NCI-H146 (cell line): Measurements from ENCODE around the gene ANKRD24.
"Not testable (repeated sequence)": the region's sequence is repeated elsewhere in the genome, so short reads cannot be mapped to it uniquely, and the experiment has no call there.

ENCODE experiments used
- DNase-seq: peaks from one replicate; lab custom pipeline; 2025; lab: John Stamatoyannopoulos, UW

Gene ANKRD24

DNA sequence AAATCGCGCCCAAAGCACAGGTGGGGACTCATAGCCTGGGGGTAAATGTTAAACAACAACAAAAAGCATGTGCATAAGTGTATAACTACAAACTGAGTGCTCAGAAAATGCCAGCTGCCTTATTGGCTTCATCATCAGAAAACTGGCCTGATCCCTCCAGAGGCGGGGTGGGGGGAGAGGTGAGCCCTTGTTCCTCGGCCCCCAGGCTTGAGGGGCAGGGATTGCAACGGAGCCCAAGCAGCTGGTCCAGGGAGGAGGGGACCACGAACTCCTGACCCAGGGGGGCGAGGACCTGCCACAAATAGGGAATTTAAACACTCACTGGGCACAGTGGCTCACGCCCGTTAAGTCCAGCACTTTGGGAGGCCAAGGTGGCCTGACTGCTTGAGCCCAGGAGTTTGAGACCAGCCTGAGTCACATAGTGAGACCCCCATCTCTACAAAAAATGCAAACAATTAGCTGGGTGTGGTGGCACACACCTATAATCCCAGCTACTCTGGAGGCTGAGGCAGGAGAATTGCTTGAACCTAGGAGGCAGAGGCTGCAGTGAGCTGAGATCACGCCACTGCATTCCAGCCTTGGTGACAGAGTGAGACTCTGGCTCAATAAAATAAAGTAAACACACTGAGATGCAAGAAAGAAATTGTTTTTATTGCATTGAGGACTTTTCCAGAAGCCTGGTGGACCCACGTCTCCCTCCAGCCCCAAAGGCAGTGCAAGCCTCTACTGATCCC lies 8.8 kb upstream of the ANKRD24 start:
- DNase-seq, result no peak

DNA sequence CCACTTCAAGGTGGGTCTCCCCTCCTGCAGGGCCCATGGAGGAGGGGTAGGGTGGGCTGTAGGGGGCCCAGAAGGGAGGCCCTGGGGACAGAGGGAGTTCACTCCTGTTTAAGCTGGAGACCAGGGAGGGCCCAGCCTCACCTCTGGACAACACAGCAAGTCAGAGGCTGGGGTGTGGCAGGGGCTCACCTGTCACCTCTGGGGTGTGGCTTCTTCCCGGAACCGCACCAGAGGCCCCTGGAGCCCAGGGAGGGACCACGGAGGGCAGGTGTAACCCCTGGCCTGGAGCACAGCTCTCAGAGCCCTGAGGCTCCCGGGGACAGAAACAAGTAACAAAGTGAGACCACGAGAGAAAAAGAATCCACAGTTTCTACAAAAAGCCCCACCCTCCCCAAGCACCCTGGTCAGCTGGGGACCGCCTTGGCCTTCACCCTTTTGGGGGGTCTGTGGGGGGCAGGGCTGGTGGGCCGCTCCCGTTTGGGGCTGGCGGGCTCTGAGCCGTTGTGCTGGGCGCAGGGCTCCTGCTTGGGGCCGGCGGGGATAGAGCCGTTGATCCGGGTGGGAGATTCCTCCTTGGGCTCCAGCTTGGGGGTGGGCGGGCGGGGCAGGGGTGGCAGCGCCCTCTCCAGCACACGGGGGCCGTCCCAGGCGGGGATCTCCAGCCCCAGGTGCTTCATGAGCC lies 8.1 kb upstream of the ANKRD24 start:
- no peak for DNase-seq

DNA sequence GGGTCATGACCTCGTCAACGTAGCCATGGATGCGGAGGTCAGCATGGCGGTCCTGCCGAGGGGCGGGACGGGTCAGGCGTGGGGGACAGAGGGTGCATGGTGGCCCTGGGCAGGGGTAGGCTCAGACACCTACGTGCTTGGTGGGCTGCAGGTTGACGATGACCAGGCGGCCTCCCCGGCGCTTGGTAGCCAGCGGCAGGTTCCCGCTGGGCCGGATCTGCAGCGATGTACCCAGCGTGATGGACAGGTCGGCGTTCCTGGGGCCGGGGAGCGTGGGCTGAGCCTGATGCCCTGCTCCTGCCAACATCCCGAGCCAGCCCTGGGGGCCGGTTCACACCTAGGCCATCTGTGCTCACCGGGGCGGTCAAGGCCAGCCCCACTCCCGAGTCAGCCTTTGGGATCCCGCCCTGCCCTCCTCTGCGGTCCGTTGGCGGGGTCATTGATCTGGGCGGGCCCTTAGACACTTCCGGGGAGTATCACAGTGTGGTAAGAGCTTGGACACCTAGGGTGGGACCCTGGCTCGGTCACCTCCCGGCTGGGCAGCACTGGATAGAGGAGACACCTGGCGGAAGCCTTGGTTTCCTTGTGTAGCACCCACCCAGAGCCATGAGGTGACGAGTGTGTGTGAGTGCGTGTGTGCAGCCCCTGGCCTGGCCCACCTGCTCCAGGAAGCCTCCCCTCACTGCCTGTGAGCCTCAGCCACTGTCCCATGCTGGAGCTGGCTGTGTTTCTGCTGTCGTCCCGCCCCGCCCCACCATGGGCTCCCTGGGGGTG lies 7.4 kb upstream of the ANKRD24 start:
- no peak for DNase-seq

DNA sequence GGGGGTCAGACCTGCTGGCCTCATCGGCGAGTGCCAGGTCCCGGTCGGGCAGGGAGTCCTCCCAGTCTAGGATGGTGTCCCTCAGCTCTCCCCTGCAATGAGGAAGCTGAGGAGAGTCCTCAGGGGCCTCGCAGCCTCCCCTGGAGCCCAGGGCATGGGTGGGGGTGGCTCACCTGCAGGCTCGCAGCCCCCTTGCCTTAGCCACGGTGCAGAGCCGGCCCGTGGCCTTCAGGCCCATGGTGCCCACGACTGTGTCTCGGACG lies 6.9 kb upstream of the ANKRD24 start:
- no peak for DNase-seq

DNA sequence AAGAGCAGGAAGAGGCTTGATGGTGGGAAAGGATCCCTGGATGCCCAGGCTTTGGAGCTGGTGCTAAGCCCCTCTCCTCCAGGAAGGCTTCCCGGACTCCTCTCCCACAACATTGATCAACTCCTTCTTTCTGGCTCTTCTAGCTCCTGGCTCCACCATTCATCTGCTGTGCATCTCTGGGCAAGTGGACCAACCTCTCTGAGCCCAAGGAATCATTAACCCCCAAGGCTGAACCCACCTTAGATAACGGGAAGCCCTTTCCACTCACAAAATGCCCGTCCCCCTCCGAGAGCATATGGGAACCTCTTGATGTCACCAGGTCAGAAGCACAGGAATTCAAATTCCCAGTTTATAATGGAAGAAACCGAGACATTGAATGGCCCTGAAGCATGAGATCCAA lies 5.3 kb upstream of the ANKRD24 start:
- DNase-seq, result no peak

DNA sequence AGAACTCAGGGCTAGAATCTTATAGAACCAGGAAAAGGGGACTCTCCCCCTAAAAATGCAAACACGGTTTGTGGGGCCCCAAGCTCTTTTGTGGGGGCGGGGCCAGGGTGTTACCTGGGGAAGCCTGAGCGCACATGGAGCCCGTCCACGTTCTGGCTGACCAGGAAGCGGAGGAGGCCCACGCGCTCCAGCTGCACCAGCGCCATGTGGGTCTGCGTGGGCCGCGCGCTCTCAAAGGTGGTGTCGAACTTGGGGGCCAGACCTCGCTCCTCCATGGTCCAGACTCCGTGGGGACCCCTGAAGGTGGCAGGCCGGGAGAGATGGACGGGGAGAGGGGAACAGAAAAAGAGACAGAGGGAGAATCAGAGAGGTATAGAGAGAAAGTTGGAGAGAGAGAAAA lies 3.5 kb upstream of the ANKRD24 start:
- no peak for DNase-seq

DNA sequence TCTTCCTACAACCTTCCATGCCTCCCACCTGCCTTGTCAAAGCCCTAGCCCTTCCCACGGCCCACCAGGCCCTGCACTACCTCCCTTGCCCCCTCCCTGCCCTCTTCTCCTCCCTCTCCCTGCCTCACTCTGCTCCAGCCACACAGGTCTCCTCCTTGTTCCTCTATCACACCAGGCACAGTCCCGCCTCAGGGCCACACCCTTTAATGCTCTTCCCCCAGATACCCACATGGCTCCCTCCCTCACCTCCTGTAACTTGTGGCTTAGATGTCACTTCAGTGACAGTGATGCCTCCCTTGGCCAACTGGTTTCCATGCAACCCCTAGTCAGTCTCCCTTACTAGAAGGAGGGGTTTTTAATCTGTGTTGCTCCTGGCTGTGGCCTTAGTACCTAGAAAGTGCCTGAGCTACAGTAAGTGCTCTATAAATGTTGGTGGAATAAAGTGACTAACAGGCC lies 1.4 kb upstream of the ANKRD24 start:
- DNase-seq, result no peak

DNA sequence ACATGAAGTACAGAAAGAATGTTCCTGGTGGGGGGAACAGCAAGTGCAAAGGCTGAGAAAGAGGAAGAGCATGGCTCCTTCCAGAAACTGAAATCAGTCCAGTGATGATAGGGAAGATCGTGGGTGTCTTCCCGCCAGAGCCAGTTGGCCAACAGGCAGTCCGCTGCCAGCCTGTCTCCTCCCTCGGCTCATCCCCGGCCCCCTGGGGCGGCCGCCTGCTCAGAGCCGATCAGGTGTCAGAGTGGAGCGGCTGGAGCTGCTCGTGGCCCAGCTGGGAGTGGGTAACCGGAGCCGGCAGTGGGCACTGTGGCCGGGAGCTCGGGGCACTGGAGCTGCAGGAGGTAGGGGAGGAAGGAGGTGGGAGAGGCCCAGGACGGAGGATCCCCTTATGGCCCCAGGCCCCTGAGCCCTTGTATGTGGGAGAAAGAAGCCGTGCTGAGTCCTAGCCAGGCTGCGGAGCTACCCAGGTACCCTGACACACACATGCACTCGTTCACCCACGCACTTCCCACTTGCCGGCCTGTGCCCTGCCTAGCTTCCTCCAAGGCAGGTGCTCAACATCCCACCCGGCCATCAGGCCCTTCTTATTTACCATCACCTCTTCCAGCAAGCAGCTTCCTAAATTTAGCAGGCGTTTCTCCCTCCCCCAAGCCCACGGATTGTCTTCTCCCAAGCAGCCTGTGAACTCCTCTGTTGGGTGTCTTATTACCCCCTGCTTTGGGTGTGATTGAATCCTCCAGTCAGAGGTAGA lies 1.7 kb downstream of the ANKRD24 start:
- peak; percentile 84 for DNase-seq

DNA sequence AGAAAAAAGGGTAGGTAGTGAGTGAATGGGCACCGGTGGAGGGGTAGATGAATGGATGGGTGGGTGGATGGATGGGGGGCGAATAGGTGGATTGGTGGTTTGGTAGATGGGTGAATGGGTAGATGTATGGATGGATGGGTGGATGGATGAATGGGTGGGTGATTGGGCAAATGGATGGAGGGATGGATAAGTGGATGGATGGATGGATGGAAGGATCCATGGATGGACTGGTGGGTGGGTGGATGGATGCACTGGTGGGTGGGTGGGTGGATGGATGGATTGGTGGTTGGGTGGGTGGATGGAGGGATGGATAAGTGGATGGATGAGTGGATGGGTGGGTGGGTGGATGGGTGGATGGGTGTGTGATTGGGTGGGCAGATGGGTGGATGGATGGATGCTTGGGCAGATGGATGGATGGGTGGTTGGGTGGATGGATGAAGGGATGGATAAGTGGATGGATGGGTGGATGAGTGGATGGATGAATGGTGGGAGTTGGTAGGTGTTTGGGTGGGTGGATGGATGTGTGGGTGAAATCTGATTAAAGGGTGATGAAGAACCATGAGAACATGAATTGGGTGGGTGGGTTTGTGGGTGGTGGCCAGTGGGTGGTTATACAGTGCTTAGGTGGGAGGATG lies 2.3 kb downstream of the ANKRD24 start:
- DNase-seq, result no peak

DNA sequence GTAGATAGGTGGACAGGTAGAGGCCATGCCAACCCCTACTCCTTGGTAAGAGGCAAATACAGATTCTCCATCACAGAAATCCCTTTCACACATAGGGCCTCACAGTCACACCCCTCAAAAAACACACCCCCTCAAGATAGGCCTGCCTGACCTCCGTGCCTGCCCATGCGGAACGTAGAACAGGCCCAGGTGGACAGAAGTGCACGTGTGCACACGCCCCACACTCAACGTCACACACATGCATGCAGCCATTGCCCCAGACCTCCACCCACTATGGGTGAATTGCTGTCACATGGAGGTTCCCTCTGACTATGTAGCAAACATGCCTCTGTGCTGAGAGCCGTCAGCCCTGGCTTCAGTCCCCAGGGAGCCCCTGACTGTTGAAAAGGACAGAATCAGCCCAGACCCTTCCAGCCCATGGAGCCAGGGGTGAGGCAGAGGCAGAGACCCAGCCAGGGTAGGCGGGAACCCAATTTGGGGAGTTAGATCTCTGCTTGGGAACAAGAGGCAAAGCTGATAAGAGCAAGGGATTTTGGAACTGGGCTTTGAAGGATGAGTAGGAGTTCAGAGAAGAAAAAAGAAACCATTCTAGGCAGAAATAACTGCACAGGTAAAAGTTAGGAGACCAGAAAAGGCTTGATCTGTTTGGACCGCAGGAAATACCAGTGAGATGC lies 3.1 kb downstream of the ANKRD24 start:
- no peak for DNase-seq

DNA sequence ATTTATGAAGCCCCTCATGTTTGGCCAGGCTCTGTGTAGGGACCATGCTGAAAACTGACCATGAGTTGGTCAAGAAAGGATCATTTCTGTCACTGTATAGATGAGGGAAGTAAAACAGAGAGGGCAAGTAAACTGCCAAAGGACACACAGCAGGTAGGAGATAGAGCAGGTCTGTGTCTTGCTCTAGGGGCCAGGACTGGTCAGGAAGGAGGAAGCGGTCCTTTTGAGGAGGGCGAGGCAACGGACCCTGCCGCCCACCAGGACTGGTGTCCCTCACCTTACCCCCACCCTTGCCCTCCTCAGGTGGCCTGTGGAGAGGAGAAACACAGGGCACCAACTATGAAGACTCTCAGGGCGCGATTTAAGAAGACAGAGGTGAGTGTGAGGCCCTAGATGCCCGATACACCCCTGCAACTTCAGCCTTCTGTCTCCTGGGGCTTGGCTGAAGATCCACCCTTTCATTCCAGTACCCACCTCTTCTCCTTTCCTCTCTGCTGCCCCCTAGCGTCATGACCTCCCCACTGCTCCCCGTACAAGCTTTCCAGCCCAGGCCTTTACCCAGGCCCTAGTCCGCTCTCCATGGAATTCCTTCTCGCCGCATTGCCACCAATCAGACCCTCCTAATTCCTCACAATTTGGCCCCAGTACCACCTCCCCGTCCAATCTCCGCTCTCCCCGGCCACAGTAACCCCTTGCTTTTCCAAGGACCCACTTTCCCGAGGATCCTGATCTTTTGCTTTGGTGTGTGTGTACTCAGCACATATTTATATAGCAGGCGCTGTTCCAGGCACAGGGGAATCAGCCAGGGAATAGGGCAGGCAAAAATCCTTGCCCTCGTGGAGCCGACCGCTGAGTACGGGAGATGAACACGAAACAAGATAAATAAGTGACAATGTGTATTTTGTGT lies 3.9 kb downstream of the ANKRD24 start:
- DNase-seq, result peak; percentile 40

DNA sequence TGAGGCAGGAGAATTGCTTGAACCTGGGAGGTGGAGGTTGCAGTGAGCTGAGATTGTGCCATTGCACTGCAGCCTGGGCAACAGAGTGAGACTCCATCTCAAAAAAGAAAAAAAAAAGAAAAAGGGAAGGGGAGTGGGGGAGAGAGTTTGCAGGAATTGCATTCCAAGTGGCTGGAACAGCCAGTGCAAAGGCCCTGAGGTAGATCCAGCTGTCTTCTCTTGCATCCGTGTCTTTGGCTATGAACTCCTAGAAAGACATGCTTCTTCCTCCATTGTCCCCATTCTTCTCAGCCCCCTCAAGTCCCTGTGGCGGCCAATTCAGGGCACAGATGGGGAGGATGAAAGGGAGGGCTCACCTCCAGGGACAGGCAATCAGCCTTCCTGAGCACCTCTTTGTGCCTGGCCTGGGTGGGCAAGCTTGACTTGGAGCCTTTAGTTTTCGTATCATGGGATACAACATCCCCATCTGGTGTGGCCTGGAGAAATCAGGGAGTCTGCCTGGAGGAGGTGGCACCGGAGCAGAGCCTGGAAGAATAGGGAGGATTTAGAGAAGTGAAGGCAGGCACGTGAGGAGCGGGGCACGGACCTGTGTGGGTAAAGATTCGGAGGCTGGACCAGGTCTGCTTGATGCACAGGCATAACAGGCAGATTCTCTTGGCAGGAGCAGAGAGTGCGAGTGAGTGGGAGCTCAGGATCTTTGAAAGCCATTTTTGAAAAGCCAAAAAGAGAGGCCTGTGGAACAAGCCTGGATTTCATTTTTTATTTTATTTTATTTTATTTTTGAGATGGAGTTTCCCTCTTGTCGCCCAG lies 5.0 kb downstream of the ANKRD24 start:
- DNase-seq, result no peak

DNA sequence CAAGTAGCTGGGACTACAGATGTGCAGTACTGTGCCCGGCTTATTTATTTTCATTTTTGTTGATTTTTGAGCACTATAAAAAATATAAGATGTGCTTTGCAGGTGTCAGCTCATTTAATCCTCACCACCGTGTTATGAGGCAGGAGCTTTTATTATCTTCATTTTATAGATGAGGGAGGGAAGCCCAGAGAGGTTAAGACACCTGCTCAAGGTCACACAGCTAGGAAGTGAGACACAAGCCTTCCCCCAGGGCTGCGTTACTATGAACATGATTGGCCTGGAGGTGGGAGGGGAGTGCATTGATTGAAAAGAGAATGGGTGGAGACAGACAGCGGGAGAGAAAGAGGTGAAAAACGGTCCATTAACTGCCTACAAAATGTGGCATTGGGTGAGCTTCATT lies 7.2 kb downstream of the ANKRD24 start:
- no peak for DNase-seq

DNA sequence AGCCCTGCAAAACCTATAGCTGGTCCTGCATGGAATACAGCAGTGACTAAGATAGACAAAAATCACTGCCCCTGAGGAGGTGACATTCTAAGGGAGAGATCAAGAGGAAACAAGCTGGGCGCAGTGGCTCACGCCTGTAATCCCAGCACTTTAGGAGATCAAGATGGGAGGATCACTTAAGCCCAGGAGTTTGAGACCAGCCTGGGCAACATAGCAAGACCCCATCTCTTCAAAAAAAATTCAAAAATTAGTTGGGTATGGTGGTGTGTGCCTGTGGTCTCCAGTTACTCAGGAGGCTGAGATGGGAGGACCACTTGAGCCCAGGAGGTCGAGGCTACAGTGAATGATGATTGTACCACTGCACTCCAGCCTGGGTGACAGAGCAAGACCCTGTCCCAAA lies 10.0 kb downstream of the ANKRD24 start:
- not testable (repeated sequence) for DNase-seq

DNA sequence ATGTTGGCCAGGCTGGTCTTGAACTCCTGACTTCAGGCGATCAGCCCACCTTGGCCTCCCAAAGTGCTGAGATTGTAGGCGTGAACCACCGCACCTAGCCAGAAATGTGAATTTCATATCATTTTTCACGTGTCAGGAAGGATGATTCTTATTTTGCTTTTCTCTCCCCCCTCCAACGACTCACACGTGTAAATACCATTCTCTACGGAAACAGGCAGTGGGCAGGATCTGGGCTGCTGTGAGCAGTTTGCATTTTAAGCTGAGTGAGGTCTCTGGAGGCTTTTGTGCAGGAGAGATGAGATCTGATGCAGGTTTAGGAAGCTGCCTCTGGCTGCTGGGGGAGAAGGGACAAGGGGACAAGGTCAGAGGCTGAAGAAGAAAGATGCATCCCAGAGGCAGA lies 11.9 kb downstream of the ANKRD24 start:
- DNase-seq, result no peak

DNA sequence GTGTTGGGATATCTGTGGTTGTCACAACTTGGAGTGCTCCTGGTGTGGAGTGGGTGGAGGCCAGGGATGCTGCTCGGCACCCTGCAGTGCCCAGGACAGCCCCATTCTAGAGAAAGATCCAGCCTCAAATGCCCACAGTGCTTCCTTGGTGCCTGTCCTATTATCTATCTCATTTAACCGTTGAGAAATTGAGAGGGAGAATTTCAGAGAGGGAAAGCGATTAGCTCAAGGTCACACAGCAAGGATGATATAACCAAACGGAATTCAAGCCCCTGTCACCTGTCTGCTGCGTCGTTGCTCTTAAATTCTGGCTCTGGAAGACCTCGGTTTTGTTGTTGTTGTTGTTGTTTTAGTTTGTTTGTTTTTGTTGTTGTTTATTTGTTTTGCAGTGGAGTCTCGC lies 13.5 kb downstream of the ANKRD24 start:
- DNase-seq, result no peak

DNA sequence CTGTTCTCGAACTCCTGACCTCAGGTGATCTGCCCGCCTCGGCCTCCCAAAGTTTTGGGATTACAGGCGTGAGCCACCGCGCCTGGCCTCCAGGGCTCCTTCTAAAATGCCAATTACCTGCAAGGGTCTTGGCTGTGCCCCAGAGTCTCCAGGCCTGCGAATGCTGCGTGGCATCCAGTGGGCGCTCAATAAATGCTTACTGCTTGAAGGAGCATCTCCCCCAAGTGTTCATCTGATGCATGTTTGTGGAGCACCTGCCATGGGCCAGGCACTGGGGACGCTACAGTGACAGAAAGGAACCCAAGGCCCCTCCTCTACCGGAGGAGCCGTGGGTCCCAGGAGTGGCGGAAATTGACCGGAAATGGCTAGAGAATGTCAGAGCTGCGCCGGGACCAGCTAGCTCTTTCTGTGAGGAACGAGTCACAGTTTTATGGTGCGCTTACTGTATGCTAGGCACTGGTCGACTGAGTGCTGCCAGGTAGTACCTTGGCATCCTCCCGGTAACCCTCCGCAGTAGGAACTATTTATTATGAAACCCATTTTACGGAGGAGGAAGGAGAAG lies 14.2 kb downstream of the ANKRD24 start:
- DNase-seq, result no peak

DNA sequence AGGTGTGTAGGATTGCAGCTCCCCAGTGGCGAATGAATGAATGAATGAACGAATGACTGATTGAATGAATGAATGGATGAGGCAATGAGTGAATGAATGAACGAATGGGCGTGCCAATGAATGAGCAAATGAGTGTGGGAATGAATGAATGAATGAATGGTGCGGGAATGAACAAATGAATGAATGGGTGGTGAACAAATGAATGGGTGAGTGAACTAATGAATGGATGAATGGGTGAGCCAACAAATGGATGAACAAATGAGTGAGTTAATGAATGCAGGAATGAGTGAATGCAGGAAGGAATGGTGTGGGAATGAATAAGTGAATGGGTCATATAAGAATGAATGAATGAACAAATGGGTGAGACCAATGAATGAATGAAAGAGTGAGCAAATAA lies 14.7 kb downstream of the ANKRD24 start:
- no peak for DNase-seq
